Mucosa of descending colon (tissue), 3 donors: ENCODE results near the gene CBLIF. TPM values are rescaled to one million over a fixed set of nuclear protein-coding genes. Genes with fewer than 3 reads are reported as not detected.
A peak's percentile ranks its signal among the peaks of the same experiment; 100 is the strongest.
"Not testable (repeated sequence)": the region's sequence is repeated elsewhere in the genome, so short reads cannot be mapped to it uniquely, and the experiment has no call there.

ENCODE experiments used
- ATAC-seq: fragments of 200-7000 bp; cut with Tn5 transposase; one replicate; pipeline ENCODE4 v1.9.1; 2020; ENCODE audit warnings: mild to moderate bottlenecking, moderate library complexity
- DNase-seq, 3 donors: peaks; one replicate each; pipeline ENCODE4 v3.0.0-alpha.2; 2020
- H3K36me3 ChIP-seq: fragments of 200-600 bp; one replicate; pipeline ENCODE4 v1.8.0; 2021; ENCODE audit warnings: low read depth, mild to moderate bottlenecking
- H3K4me1 ChIP-seq: fragments of 200-600 bp; one replicate; pipeline ENCODE4 v1.8.0; 2021; ENCODE audit warnings: low read depth, mild to moderate bottlenecking
- H3K4me3 ChIP-seq: fragments of 200-600 bp; one replicate; pipeline ENCODE4 v1.8.0; 2021; ENCODE audit warnings: mild to moderate bottlenecking
- H3K9me3 ChIP-seq: fragments of 200-600 bp; one replicate; pipeline ENCODE4 v1.8.0; 2021; ENCODE audit warnings: mild to moderate bottlenecking
- intact Hi-C, 2 donors: fragments of 100-400 bp; cut with DNase I in 1 of 2; cut with micrococcal nuclease in 1 of 2; formaldehyde crosslinking; loops; one replicate each; pipeline versions ENCODE4 v1.11.0 to v1.11.1; 2022; cut with DNase I, micrococcal nuclease
- total RNA-seq, 3 donors: library from RNA; stranded (reverse); fragmentation: NEBNext Ultra II Directional in 2 of 3; extraction: Animal tissue kit (Norgen Biotek cat#: 25700) in 2 of 3; gene quantifications; one replicate each; pipeline versions ENCODE4 v1.2.1 to v1.2.4, GENCODE V29; 2021 to 2023
- TF ChIP-seq, protein P1 (sequence below): fragments of 200-600 bp; IDR thresholded peaks from one replicate; pipeline ENCODE4 v1.8.0; 2022; ENCODE audit warnings: antibody characterized with exemption, mild to moderate bottlenecking
- donor health status: DM: no; HTN: no; CAD: no; lungs with moderate emphysema.
- donor health status: DM: no; HTN: no; CAD: no.
- donor health status: DM: no; HTN: yes; CAD: no.

The CBLIF gene
- total RNA-seq, 3 donors from 2014 or later: 0.49 to 0.63 TPM; not detected in 1

DNA sequence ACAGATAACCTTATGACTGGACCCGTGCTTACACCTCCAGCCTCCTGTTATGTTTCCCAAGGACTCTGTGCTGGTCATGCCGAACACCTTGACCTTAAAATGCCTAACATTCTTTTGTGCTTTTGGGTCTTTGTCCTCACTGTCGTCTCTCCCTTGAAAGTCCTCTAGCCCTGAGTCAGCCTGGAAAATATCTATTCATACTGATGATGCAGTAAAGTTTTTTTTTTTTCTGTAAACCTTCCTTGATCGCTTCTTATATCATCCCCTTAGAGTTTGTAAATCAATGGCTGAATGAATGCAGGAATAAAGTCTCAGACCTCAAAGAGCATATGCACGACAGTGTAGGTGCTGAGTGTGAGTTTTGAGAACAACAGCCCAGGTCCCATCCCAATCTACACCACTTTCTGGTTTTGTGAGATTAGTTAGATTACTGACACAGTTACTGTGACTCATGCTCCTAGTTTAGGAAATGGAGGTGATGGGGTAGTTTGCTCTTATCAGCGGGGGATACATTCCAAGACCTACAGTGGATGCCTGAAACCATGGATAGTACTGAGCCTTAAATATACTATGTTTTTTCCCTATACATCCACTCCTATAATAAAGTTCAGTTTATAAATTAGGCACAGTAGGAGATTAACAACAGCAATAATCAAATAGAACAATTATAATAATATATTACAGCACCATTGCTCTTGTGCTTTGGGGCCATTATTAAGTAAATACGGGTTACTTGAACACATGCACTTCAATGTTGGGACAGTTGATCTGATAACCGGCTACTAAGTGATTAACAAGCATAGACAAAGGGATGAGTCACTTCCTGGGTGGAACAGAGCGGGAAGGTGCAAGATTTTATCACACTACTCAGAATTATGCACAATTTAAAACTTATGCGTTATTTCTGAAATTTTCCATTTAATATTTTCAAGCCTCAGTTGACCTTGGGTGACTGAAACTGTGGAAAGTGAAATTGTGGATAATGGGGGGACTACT, 12.4 kb upstream of the CBLIF start:
- no peak for DNase-seq

DNA sequence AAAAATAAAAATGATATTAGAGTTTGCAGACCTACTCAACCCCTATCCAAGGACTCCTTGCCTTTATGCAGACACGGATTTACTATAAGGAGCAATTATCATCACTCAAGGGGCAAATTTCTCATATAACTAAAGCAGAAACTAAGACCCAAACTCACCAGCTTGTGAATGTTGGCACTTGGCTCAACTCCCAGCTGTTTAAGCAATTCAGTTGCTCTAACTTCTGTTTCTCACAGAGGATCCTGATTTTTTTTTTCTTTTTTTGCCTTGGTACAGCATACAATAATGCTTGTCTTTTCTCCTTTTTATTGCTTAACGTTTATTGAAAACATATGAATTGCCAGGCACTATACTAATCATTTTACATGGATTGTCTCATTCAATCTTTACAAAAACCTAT, 9.6 kb upstream of the CBLIF start:
- ATAC-seq (no peak), DNase-seq (no peak)
- intact Hi-C loops: no loop called here

More for the DNA sequence above, 12.4 kb upstream of the CBLIF start:
- Histone ChIP-seq H3K9me3 (no peaks in the 10 kb centered on the region), H3K4me3 (no peak overlapping the region), H3K36me3 (no peaks in the 10 kb centered on the region), H3K4me1 (no peaks in the 10 kb centered on the region)
- peak; percentile 66 for ATAC-seq
- TF ChIP-seq, protein P1, sequence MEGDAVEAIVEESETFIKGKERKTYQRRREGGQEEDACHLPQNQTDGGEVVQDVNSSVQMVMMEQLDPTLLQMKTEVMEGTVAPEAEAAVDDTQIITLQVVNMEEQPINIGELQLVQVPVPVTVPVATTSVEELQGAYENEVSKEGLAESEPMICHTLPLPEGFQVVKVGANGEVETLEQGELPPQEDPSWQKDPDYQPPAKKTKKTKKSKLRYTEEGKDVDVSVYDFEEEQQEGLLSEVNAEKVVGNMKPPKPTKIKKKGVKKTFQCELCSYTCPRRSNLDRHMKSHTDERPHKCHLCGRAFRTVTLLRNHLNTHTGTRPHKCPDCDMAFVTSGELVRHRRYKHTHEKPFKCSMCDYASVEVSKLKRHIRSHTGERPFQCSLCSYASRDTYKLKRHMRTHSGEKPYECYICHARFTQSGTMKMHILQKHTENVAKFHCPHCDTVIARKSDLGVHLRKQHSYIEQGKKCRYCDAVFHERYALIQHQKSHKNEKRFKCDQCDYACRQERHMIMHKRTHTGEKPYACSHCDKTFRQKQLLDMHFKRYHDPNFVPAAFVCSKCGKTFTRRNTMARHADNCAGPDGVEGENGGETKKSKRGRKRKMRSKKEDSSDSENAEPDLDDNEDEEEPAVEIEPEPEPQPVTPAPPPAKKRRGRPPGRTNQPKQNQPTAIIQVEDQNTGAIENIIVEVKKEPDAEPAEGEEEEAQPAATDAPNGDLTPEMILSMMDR: no peak
- intact Hi-C loops: no loop called here

DNA sequence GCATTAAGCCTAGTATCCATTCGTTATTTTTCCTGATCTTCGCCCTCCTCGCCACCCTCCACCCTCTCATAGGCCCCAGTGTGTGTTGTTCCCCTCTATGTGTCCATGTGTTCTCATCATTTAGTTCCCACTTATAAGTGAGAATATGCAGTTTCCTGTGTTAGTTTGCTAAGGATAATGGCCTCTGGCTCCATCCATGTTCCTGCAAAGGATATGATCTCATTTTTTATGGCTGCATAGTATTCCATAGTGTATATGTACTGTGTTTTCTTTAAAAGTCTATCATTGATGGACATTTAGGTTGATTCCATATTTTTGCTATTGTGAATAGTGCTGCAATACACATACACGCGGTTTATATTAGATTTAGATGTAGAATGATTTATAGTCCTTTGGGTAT, 6.1 kb upstream of the CBLIF start:
- H3K36me3 ChIP-seq, DNase-seq, H3K4me3 ChIP-seq, H3K9me3 ChIP-seq, H3K4me1 ChIP-seq, intact Hi-C loops, ATAC-seq: not testable (repeated sequence)

More for the DNA sequence above, 9.6 kb upstream of the CBLIF start:
- TF ChIP-seq, protein P1: no peak
- Histone ChIP-seq H3K4me3 (no peak overlapping the region), H3K4me1 (no peaks in the 10 kb centered on the region), H3K36me3 (no peaks in the 10 kb centered on the region), H3K9me3 (no peaks in the 10 kb centered on the region)

DNA sequence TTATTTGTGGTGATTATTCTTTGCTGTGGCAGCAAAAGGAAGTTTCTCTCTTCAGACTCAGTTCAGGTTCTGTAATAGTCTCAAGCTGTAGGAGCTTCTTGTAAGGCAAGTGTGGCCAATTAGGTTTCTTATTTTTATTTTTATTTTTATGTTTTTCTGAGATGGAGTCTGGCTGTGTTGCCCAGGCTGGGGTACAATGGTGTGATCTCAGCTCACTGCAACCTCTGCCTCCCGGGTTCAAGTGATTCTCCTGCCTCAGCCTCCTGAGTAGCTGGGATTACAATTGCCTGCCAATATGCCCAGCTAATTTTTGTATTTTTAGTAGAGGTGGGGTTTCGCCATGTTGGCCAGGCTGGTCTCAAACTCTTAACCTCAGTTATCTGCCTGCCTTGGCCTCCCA, 4.3 kb upstream of the CBLIF start:
- ATAC-seq, intact Hi-C loops: not testable (repeated sequence)

DNA sequence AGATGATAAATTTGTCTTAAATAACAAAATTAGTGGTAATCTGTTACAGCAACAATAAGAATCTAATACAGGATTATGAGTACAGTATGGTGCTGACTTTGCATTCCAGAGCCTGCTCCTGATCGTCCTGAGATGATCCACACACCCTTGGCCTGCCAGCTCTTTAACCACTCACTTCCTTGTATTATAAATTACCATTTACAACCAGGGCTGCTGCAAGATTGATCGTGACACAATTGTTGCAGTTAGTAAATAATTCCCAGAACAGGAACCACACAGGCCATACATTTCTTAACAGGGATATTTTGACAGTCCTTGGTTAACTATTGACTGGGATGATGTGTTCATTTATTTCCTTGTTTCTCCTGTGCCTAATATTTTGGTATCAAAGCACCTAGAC, 3.8 kb upstream of the CBLIF start:
- peak; percentile 95 for ATAC-seq
- H3K9me3 ChIP-seq: no peaks in the 10 kb centered on the region
- intact Hi-C loops: no loop called here
- no peaks in the 10 kb centered on the region for H3K36me3 ChIP-seq
- TF ChIP-seq, protein P1: no peak
- H3K4me3 ChIP-seq: no peak overlapping the region
- DNase-seq: peak in 2 of 3 donors; percentile 49 to 70
- no peaks in the 10 kb centered on the region for H3K4me1 ChIP-seq

More for the DNA sequence above, 4.3 kb upstream of the CBLIF start:
- not testable (repeated sequence) for DNase-seq, H3K4me1 ChIP-seq, H3K9me3 ChIP-seq, H3K4me3 ChIP-seq, H3K36me3 ChIP-seq

DNA sequence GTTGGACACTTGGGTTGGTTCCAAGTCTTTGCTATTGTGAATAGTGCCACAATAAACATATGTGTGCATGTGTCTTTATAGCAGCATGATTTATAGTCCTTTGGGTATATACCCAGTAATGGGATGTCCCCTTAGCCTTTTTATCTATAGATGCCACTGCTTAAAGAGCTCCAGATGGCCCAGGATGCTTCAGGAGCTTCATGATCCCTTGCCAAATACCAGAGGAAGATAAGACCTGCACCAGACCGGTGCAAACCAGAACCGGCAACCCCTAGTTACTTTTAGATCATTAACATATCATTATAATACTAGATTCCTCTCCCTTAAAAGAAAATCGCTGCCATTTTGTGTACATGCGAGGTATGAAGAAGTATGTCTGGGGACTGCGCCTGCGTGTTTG, 3.1 kb upstream of the CBLIF start:
- H3K36me3 ChIP-seq, H3K9me3 ChIP-seq, intact Hi-C loops, H3K4me1 ChIP-seq, H3K4me3 ChIP-seq, DNase-seq, ATAC-seq: not testable (repeated sequence)

DNA sequence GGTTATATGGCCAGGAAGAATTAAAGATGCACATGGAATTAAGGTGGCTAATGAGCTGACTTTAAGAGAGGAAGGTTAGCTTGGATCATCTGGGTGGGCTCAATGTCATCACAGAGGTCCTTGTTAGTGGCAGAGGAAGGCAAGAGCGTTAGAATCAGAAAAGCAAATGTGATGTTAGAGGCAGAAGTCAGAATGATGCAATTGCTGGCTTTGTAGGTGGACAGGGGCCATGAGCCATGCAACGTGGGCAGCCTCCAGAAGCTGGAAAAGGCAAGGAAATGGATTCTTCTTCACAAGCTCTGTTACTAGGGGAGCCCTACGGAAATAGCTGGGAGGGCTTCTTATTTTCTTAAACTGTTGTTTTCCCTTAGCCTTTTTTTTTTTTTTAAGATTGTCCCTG, 2.3 kb upstream of the CBLIF start:
- Histone ChIP-seq H3K9me3 (no peaks in the 10 kb centered on the region), H3K36me3 (no peaks in the 10 kb centered on the region), H3K4me3 (no peak overlapping the region), H3K4me1 (no peaks in the 10 kb centered on the region)
- ATAC-seq (no peak), DNase-seq (no peak)
- TF ChIP-seq, protein P1: no peak
- intact Hi-C loops: no loop called here
